ENCODE data around the gene PTBP3.
"Not testable (repeated sequence)": the region's sequence is repeated elsewhere in the genome, so short reads cannot be mapped to it uniquely, and the experiment has no call there.

The PTBP3 gene

DNA sequence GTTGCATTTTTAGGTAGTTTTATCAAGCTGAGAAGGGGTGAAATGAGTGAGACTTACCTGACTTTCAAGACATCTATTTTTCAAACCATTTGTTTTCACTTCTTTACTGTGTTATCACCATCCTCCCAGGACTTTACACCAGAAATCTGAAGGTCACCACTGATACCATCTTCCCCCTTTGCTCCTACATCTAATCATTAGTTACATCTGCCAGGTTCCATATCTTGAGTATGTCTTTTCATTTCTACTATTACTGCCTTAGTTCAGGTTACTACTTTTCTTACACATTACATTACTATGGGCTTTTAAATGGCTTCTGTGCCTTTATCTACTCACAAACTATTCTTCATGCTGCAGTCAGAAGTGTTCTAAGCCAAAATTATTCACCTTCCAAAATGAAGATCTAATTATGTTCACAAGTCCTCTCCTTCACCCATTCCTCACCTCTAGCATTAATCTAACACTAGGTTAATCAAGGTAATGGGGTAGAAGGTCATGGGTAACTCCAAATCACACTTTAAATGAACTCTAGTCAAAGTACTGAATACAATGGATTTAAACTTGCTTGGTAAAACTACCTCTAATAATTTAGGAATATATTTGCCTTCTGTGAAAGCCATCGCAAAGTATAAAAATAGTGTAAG, 44.4 kb upstream of the PTBP3 start:
- H3K4me1 ChIP-seq (ENCODE audit: control insufficient read depth, insufficient read depth, low read length), result no peaks in the 10 kb centered on the region
- H3K9me3 ChIP-seq (ENCODE audit: control insufficient read depth, insufficient read depth, low read depth, low read length), result no peaks in the 10 kb centered on the region
- no peak overlapping the region for H3K27ac ChIP-seq (ENCODE audit: extremely low read depth, low read depth, low read length)
- ChIA-PET POLR2A (interaction anchor here (3.3 kb wide), 1 partner anchor 11 kb away, joined by 12 read pairs; no protein-coding TSS in a partner anchor), CTCF (interaction anchor here (0.7 to 5.0 kb wide), 2 partner anchors 16 to 444 kb away, joined by 3 to 25 read pairs; no protein-coding TSS in a partner anchor)
- peak overlapping the region; percentile 78 for H3K4me3 ChIP-seq (ENCODE audit: low read depth, low read length)
- no peaks in the 10 kb centered on the region for H3K36me3 ChIP-seq (ENCODE audit: control insufficient read depth in 2 of 2, insufficient read depth in 1 of 2, low read length in 2 of 2)
- TF ChIP-seq ZNF707 (tag by site-specific recombination; IDR thresholded peaks at IDR 0.05), result no peak
- peak; percentile 54; the same call in 1 of the 2 replicates for TF ChIP-seq ZBTB17 (tag by site-specific recombination; IDR thresholded peaks at IDR 0.05)

DNA sequence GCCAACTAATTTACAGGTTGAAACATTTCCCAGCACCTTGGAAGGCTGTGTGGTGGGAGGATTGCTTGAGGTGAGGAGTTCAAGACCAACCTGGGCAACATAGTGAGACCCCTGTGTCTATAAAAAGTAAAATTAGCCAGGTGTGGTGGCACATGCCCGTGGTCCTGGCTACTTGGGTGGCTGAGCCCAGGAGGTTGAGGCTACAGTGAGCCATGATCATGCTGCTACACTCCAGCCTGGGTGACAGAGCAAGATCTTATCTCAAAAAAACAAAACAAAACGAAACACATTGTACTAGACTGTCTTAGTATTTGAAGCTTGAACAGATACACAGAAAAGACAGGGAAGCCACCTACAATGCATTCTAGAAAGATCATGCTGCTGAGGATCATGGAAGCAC, 43.7 kb upstream of the PTBP3 start:
- no peak for TF ChIP-seq ZNF354C (tag by site-specific recombination; IDR thresholded peaks at IDR 0.05; ENCODE audit: borderline replicate concordance, low read depth)
- TF ChIP-seq ZNF121 (tag by site-specific recombination; IDR thresholded peaks at IDR 0.05), result peak; percentile 70
- TF ChIP-seq ZNF701 (tag by site-specific recombination; IDR thresholded peaks at IDR 0.05), result no peak
- no peak for TF ChIP-seq ZNF169 (tag by site-specific recombination; IDR thresholded peaks at IDR 0.05)
- TF ChIP-seq ZNF624 (tag by site-specific recombination; IDR thresholded peaks at IDR 0.05), result no peak
- TF ChIP-seq ZNF274 (IDR thresholded peaks at IDR 0.05; ENCODE audit: low read length), result no peak
- TF ChIP-seq ZNF274 (tag by site-specific recombination; IDR thresholded peaks at IDR 0.05; ENCODE audit: borderline replicate concordance), result no peak
- TF ChIP-seq ZNF677 (tag by site-specific recombination; IDR thresholded peaks at IDR 0.05), result no peak
- H3K36me3 ChIP-seq (ENCODE audit: control insufficient read depth in 2 of 2, insufficient read depth in 1 of 2, low read length in 2 of 2), result no peaks in the 10 kb centered on the region
- CTCF ChIA-PET, result interaction anchor here (5.0 kb wide), 1 partner anchor 16 kb away, joined by 25 read pairs; no protein-coding TSS in a partner anchor
- POLR2A ChIA-PET, result interaction anchor here (3.3 kb wide), 1 partner anchor 10 kb away, joined by 12 read pairs; no protein-coding TSS in a partner anchor
- H3K4me1 ChIP-seq (ENCODE audit: control insufficient read depth, insufficient read depth, low read length), result no peaks in the 10 kb centered on the region
- no peak overlapping the region for H3K4me3 ChIP-seq (ENCODE audit: low read depth, low read length)
- no peak overlapping the region for H3K27ac ChIP-seq (ENCODE audit: extremely low read depth, low read depth, low read length)
- no peaks in the 10 kb centered on the region for H3K9me3 ChIP-seq (ENCODE audit: control insufficient read depth, insufficient read depth, low read depth, low read length)

DNA sequence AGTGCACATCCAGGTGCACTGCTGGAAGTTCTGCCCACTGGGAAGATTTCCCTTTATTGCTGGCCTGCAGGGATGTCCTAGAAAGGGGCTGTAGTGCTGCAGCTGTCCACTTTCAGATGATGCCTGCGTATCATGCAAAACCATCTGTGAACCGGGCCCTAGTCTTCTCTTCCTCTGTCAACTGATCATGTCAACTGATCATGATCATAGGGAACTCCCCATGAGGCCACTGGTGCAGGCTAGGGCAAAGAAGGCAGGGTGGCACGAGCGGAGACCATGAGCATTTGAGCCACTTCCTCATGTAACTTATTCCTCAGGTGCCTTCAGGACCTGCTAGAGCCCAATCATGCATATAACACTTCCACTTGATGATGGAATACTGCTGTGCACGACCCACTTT, 41.9 kb upstream of the PTBP3 start:
- POLR2A ChIA-PET, result no interaction called here
- H3K36me3 ChIP-seq (ENCODE audit: control insufficient read depth in 2 of 2, insufficient read depth in 1 of 2, low read length in 2 of 2), result no peaks in the 10 kb centered on the region
- H3K27ac ChIP-seq (ENCODE audit: extremely low read depth, low read depth, low read length), result no peak overlapping the region
- TF ChIP-seq ZNF704 (tag by site-specific recombination; IDR thresholded peaks at IDR 0.05), result no peak
- no peak overlapping the region for H3K4me3 ChIP-seq (ENCODE audit: low read depth, low read length)
- H3K9me3 ChIP-seq (ENCODE audit: control insufficient read depth, insufficient read depth, low read depth, low read length), result no peaks in the 10 kb centered on the region
- H3K4me1 ChIP-seq (ENCODE audit: control insufficient read depth, insufficient read depth, low read length), result no peaks in the 10 kb centered on the region
- CTCF ChIA-PET, result no interaction called here

DNA sequence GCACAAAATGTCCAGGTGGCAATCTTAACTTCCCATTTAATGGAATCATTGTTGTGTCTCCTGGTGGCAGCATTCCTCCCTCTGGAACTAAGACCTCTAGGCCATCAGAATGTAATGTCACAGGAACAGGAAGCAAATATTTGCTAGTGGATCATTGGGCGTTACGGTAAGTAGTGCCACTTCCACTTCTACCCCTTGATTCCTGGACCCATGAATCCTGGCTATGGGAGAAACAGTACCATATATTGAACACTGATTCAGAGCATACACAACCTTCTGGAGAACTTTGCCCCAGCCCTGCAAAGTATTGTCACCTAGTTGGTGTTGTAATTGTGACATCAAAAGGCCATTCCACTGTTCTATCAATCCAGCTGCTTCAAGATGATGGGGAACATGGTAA, 40.8 kb upstream of the PTBP3 start:
- H3K4me3 ChIP-seq (ENCODE audit: low read depth, low read length); H3K9me3 ChIP-seq (ENCODE audit: control insufficient read depth, insufficient read depth, low read depth, low read length); POLR2A ChIA-PET; H3K27ac ChIP-seq (ENCODE audit: extremely low read depth, low read depth, low read length); H3K4me1 ChIP-seq (ENCODE audit: control insufficient read depth, insufficient read depth, low read length); H3K36me3 ChIP-seq (ENCODE audit: control insufficient read depth in 2 of 2, insufficient read depth in 1 of 2, low read length in 2 of 2); CTCF ChIA-PET: not testable (repeated sequence)

GRCh38 chr9:112373666-112374065, 40.2 kb upstream of the PTBP3 start:
- H3K27ac ChIP-seq (ENCODE audit: extremely low read depth, low read depth, low read length); H3K4me3 ChIP-seq (ENCODE audit: low read depth, low read length); H3K9me3 ChIP-seq (ENCODE audit: control insufficient read depth, insufficient read depth, low read depth, low read length); H3K4me1 ChIP-seq (ENCODE audit: control insufficient read depth, insufficient read depth, low read length); H3K36me3 ChIP-seq (ENCODE audit: control insufficient read depth in 2 of 2, insufficient read depth in 1 of 2, low read length in 2 of 2); CTCF ChIA-PET; POLR2A ChIA-PET: not testable (repeated sequence)
